ENCODE data around the gene NHERF1.

NHERF1 gene

DNA sequence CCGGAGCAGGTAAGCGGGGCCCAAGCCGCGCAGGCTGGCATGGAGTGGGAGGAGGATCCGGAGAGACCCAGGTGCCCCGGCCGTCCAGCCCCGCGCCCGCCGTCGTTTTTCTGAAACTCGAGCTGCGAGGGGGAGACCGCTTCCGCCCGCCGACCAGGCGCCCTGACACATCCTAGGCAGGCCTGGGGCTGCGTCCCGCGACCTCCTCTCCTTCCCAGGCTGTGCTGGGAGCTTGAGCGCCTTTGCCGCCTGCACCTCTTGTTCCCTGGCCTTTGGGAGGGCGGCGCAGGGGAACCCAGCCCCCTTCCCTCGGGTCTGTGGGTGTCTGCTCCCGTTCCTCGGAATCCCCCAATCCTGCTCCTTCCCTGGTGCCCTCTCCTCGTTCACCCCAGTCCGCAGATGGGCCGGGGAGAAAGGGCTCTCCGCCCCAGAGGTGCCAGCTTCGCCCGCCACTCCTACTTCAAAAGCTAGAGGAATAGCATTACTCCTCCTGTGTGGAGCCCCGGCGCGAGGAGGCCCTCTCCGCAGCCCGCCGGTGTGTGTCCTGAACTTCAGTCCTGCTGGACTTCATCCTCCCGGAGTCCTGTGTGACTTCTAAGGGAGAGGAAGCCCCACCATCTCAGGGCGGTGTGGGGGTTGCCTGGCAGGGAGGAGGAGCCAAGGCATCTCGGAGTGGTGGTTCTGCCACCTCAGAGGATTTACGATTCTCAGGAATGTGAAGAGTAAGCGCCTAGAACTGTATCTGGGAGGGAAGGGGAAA is 1.0 kb downstream of the NHERF1 start:
- no peak for DNase-seq (ENCODE audit: low read depth in 2 of 2)

DNA sequence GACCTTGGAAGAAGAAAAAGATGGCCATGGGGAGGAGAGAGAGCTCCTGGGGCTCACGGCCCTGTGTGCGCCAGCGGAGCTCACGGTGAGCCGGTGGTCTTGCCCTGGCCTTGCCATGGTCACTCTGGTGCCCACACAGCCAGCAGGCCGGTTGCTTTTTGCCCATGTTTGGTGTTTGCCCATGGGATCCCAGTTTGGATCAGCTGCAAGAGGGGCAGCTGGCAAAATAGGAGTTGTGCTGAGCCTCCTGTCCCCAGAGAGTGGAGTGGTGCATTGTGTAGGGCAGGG is 1.6 kb downstream of the NHERF1 start:
- DNase-seq (ENCODE audit: low read depth in 2 of 2), result no peak

DNA sequence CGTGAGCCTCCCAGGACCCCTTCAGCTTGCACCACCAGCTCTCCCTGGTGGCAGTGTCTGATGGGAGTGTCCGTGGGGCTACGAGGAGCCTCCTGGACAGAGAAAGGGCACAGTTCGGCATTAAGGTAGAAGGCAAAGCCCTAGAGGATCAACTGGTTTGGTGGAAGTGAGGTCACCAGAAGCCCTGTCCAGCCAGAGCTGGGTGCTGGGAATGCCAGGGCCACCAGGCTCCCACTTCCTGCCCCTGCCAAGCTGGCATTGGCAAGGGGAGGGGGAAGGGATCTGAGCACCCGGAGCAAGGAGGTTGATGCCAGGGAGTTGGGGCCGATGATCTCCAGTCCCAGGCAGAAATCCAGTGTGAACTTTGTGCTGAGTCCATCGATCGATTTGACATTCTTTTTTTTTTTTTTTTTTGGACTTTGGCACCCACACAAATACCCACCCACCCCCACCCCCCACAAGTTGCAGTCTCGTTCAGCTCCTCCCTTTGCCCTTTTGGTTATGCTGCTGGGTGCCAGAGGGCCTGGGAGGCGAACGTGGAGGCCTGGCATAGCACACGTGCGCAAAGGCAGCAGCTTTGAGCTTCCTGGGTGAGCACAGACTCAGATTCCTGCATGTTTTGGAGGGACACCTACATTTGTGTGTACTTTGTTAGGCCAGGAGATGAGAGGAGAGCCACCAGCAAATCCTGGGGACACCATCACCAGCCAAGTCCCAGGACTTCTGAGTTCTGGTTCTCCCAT is 2.1 kb downstream of the NHERF1 start:
- DNase-seq (ENCODE audit: low read depth in 2 of 2), result no peak

DNA sequence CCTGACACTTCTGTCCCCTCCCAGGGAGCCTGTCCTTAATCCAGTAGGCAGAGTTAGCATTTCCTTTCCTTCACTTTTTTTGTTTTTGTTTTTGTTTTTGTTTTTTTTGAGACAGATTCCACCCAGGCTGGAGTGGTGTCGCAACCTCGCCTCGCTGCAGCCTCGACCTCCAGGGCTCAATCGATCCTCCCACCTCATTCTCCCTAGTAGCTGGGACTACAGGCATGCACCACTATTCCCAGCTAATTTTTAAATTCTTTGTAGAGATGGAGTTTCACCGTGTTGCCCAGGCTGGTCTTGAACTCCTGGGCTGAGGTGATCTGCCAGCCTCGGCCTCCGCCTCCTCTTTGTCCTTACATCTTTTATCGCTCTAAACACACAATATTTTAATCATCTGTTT is 4.0 kb downstream of the NHERF1 start:
- no peak for DNase-seq (ENCODE audit: low read depth in 2 of 2)

DNA sequence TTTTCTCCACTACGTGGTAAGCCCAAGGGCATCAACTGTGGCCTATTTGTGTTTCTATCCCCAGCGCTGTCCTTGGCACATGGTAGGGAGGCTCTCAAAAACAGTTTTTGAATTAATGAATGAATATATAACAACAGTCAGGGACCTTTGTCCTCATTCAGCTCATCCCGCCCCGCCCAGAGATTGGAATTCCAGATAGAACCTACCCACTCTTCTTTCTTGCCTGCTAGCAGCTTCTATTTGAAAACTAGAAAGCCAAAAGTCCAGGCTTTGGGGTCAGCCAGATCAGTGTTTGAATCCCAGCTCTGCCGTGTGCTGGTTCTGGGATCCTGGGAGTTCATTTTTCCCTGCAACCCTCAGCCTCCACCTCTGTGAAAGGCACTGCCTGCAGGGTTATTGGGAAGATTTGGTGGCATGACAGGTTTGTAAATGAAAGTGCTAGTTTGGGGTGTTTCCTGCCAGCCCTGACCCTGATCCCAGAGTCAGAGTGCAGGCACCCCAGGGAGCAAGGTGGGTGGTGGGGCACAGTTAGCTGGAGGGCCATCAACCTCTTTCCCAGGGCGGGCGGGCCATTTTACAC is 4.5 kb downstream of the NHERF1 start:
- no peak for DNase-seq (ENCODE audit: low read depth in 2 of 2)

DNA sequence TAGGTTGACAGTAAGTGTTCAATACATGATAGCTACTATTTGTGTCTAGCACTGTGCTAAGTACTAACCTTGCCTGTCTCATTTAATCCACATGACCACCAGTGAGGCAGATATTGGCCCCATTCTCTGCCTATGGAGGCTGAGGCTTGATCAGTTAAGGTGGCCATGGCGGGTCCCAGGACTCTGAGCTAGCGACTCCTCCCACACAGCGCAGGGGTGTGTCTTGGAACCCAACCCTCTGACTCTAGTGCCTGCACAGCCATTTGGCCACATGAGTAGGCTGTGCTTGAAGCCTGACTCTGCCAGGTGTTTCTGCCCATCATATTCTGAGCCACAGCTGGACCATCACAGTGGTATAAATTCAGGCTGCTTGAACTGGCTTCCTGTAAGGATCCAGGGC is 6.4 kb downstream of the NHERF1 start:
- DNase-seq (ENCODE audit: low read depth in 2 of 2), result no peak

DNA sequence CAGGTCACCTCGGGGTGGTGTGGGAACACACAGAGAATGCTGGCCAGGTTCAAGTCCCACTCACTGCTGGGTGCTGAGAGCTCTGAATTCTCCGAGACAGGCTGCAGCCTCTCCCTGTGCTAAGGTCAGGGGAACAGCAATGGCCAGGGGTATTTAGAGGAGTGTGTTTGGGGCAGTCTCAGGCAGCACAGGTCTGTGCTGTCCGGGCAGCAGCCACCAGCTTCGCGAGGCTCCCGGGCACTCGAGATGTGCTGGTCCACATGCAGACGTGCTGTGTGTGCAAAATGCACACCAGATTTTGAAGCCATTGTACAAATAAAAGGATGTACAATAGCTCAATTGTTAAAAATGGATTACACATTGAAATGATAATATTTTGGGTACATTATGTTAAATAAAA is 7.1 kb downstream of the NHERF1 start:
- DNase-seq (ENCODE audit: low read depth in 2 of 2), result no peak

DNA sequence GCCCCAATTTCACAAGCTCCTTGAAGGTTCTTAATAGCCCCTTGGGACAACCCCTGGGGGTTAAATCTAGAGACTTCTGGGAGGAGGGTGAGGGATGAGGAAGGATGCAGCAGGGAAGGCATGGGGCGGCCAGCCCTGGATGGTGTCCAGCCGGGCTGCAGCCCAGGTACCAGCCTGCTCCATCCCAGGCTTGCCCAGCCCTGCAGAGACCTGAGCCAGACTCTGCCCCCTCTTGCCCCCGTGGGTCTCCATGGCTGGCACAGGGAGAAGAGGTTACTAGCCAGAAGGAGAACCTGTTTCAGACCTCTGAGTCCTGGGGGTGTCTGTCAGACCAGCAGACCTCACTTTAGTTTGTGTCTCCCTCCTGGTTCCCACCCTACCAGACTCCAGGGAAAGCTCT is 8.5 kb downstream of the NHERF1 start:
- DNase-seq (ENCODE audit: low read depth in 2 of 2), result no peak

DNA sequence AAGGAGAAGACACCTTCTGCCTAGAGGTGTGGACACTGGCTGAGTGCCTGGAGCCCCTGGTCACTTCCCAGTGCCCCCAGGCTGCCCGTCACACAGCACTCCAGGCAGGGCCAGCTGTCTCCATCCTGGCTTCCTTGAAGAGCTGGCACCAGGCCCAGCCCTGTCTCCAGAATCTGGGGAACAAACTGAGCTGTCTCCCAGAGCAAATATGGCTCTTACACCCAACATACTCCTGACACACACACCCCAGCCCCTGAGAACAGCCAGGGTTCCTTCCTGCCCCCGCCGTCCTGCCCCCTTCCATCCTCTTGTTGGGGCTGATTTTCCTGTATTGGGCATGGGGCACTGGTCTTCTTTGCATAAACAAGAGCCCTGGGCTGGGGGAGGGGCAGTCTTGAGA is 9.1 kb downstream of the NHERF1 start:
- no peak for DNase-seq (ENCODE audit: low read depth in 2 of 2)

DNA sequence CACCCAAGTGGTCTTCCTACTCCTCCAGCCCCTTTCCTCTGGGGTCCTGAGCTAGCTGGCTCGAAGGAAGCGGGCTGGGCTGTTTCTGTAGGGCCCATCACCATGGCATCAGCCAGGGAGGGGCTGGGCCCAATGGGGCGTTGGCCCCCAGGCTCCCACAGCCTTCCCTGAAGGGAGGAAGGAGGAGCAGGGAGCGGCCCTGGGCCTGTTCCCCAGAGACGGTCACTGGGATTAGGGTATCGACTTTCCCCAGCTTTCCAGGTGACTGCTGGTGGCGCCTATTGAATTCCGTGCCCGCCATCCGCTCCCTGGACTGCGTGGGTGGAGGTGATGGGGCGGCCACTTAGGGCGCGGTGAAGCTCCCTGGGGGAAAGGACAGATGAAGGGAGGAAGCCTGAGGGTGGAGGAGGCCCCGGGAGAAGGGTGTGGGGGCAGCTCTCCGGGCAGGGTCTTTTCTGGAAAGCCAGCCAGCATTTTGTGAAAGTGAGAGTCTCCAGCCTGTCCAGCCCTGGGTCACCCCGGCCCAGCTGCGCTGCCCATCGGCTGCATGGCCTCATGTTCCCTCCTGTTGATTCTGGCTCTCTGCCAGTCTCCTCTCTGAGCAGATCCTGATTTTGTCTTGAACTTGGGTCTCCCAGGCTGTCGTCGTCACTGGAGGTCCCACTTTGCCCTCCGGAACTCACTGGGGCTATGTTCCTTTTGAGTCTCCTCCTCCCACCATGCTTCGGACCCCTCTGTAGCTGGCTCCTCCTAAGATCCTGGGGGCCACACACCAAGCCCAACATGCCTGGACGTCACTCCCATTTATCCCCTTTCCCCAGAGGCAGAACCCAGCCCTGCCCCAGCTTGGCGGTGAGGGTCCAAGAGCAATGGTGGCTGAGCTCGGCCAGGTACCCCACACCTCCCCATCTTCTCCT is 9.8 kb downstream of the NHERF1 start:
- no peak for DNase-seq (ENCODE audit: low read depth in 2 of 2)

DNA sequence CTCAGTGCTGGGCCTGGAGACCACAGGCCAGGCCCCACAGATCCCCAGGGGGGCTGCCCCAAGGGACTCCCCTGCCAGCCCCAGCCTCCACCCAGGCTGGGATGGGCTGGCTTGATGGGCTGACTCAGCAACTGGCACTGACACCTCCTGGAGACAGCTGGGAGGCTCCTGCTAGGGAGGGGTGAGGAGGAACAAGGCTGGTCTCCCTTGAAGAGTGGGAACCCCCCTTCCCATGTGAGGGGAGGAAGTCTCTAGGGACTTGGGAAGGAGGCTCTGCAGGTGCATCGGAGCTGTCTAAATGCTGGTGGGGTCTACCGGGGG is 10.4 kb downstream of the NHERF1 start:
- no peak for DNase-seq (ENCODE audit: low read depth in 2 of 2)

DNA sequence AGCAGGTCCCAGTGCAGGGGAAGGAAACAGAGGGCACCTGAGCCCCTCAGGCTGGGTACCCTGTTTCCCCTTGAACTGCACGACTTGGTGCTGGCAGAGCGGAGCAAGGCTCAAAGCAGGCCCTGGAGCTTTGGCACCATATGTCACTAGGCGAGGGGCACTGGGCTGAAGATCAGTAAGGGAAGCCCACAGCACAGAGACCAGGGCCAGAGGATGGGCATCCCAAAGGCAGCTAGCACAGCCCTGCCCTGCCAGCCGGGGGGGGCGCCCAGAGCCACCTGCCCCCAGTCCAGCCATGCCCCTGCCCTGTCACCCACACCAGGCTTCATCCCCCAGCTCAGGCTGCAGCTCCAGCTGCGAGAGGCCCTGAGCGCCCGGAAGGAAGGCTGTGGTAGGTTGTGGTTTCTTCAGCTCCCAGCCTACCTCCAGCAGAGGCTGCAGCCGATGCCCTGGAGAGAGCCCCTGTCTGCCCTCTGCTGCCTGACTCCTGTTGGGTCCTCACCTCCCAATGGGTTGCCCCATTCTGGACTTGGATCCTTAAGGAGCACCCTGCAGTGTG is 10.9 kb downstream of the NHERF1 start:
- DNase-seq (ENCODE audit: low read depth in 2 of 2), result no peak

DNA sequence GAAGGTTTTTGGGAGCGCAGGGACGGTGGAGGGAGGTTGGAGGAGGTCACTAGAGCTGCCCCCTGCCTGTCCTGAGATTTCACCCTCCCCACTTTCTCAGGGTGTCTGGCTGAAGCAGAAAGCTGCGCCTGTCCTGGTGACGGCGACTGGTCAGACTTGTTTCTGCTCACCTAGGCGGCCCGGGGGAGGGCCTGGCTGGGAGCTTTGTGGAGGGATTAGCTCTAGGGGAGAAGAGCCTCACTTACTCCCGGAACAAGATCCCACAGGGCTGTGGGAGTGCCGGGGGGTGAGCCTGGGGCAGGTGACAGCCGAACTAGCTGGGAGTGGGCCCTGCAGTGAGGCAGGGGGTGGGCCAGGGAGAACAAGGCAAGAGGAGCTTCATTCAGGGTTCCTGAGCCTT is 11.5 kb downstream of the NHERF1 start:
- no peak for DNase-seq (ENCODE audit: low read depth in 2 of 2)

DNA sequence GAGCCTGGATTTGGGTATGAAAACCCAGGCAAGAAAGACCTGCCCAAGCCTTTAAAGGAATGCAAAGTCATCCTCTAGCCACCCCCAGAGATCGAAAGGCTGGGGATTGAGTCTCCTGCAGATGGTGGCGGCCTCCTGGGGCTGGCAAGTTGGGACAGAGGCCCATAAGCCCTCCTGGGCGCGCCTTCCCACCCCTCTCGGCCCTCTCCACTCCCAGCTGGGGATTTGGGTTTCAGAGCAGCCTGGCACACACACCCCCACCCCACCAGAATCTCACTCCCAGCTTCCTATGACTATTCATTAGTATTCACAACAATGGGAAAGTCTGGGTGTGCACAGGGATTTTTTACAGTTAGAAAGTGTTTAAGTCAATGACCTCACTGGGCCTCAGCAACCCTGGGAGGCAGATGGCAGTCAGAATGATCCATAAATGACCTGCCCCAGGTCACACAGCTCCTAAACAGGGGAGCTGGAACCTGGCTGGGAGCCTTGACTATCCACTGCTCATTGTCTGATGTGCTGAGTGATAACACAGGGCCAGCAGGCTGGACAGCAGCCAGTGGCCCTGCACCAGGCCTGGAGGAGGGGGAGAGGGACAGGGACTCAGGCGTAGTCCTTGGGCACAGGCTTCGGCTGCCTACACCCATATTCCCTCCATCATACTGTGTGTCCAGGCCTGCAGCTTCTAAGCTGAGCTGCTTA is 12.1 kb downstream of the NHERF1 start:
- no peak for DNase-seq (ENCODE audit: low read depth in 2 of 2)

DNA sequence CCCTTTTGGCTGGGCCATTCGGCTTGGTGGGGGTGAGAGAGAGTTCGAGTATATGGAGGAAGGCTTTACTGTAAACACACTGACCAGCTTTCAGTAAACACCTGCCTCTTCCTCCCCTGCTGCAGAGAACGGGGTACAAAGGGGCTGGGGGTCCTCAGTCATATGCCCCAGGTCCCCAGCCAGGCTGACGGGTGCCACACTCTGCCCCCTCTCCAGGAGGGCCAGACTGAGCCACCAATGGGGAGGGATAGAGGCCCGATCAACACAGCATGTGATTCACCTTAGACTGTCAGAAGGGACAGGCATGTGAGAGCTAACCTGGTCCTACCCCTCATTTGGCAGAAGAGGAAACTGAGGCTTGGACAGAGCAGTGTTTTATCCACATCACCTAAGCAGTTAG is 13.0 kb downstream of the NHERF1 start:
- no peak for DNase-seq (ENCODE audit: low read depth in 2 of 2)

DNA sequence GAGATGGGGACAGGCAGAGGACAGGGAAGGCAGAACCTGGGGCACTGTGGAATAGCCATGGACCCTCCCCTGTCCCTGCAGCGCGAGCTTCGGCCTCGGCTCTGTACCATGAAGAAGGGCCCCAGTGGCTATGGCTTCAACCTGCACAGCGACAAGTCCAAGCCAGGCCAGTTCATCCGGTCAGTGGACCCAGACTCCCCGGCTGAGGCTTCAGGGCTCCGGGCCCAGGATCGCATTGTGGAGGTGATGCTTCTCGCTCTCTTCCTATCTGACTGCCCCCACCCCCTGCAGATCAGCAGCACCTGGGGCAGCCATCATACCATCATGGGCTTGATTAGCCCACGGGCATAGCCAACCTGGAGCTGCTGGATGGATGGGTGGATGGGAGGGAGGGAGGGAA is 13.5 kb downstream of the NHERF1 start:
- no peak for DNase-seq (ENCODE audit: low read depth in 2 of 2)

DNA sequence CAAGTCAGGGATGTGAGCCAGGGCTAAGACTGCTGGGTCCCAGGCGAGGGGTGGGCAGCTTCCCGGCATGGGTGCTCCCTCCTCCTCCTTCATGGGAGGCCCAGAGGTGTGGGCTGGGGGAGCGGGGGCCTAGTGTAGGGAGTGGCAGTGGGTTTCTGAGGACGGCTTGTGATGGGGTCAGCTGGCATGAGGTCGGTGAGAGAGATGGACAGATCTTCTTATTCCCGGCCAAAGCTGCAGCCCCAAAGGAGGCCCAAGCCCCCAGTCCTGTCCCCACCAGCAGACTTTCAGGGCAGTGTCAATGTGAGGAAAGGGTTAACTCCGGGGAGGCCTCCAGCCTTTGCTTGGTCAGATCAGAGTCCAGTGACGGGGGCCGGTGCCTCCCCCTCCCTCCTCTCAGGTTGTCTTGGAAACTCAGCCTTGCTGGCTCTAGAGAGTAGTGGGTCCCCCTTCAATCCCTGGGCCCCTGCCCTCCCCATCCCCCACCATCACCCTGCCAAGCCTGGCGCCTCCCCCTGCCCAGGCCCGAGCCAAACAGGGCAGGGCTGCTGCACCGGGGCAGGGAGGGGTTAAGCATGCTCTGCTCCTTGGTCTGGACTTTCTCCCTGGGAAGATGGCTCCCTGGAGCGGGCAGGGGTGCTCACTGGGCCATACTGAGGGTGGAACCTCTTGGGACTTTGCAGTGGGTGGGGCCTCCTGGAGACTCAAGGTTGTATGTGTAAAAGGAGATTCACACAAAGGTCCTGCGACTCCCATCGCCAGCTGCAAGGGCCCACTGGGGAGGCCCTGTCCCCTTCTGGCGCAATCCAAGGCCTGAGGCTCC is 15.3 kb downstream of the NHERF1 start:
- no peak for DNase-seq (ENCODE audit: low read depth in 2 of 2)

DNA sequence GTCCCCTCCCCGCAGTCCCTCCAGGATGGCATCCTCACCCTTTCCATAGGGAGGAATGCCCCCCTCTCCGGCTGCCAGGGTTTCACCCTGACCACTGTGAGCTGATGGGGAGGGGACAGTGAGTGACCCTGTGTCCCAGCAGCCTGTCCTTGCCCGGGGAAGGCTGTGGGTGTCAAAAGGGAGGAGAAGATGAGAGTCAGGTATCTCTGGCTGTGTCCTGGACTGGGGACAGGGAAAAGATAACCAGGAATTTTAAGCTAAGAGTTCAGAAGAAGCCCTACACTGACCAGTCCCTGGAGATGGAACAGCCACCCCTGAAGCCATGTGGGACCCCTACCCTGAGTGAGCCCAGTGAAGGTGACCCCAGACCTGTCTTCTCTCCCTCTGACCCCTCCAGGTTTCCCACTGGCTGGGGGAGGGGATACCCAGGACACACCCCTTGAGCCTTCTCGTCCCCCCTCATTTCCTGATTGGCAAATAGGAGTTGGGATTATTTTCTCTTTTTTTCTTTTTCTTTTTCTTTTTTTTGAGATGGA is 16.4 kb downstream of the NHERF1 start:
- no peak for DNase-seq (ENCODE audit: low read depth in 2 of 2)

DNA sequence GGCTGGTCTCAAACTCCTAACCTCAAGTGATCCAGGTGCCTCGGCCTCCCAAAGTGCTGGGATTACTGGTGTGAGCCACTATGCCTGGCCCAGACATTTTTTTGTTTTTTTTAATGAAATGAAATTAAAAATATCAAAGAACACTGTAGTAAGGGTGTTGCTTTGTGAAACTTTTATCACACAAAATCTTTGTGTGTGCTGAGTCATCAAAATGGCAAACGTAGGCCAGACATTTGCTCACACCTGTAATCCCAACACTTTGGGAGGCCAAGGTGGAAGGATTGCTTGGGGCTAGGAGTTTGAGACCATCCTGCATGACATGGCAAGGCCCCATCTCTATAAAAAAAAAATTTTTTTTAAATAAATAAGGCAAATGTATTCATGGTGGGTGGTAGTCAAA is 18.0 kb downstream of the NHERF1 start:
- no peak for DNase-seq (ENCODE audit: low read depth in 2 of 2)

DNA sequence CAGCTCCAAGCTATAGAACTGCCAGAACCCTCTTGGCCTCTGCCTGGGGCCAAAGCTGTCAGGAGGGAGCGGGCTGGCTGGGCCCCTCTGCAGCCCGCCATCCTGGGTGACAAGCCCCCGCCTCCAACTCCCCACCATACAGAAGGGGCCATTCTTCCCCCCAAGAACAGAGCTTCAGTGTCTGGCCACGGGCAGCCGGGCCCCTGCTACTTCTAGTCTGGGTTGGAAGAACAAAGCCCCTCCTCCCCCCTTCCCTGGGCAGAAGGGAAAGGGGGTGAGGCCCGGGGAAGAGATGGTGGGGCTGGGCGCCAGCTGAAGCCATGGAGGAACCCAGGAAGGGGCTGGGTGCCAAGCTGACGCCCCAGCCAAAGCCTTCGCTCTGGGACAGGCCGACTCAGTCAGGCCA is 18.7 kb downstream of the NHERF1 start:
- DNase-seq (ENCODE audit: low read depth in 2 of 2), result no peak
